B cell (primary cell): ENCODE results near the gene CDCA5. TPM values are rescaled to one million over a fixed set of nuclear protein-coding genes. Genes with fewer than 3 reads are reported as not detected.

Source experiments
- ATAC-seq: fragments of 200-7000 bp; cut with Tn5 transposase; one replicate; pipeline ENCODE4 v1.10.0; 2021; ENCODE audit warnings: low read depth, mild to moderate bottlenecking, moderate number of reproducible peaks, moderate library complexity
- CTCF ChIA-PET: fragments of 350-600 bp; sonication (Branson Sonifier 250); formaldehyde crosslinking; loops from one replicate; lab custom pipeline; 2021; ENCODE audit warnings: antibody characterized with exemption, inconsistent platforms; lab: Charles Lee
- POLR2A ChIA-PET: fragments of 350-600 bp; sonication (Branson Sonifier 250); formaldehyde crosslinking; loops from one replicate; lab custom pipeline; 2021; ENCODE audit warnings: antibody characterized with exemption; lab: Charles Lee
- DNase-seq: peaks from one replicate; pipeline ENCODE4 v3.0.0; 2013
- H2AFZ ChIP-seq: 2 replicates; pipeline ENCODE4 v1.6.1; 2012; ENCODE audit warnings: mild to moderate bottlenecking, low read depth, low read length; ENCODE audit not compliant: insufficient read depth, poor library complexity, severe bottlenecking
- H3K27ac ChIP-seq, 2 donors: 1 replicate in 1 of 2; 2 replicates in 1 of 2; pipeline ENCODE4 v1.5.1; 2012 to 2013; ENCODE audit warnings: low read length in 2 of 2, mild to moderate bottlenecking in 2 of 2, moderate library complexity in 1 of 2
- H3K27me3 ChIP-seq, 4 experiments: fragments of 200-600 bp in 1 of 4; sonication (generic) in 1 of 4; replicated peaks in 1 of 4; 1 replicate in 2 of 4; 2 replicates in 2 of 4; pipeline versions ENCODE4 v1.6.1 to v1.7.0; 2013 to 2016; ENCODE audit warnings: low read length in 3 of 4, mild to moderate bottlenecking in 2 of 4, mixed read lengths in 1 of 4, moderate library complexity in 1 of 4; ENCODE audit not compliant: insufficient read depth in 4 of 4, control insufficient read depth in 3 of 4; ENCODE audit errors: control extremely low read depth in 1 of 4
- H3K36me3 ChIP-seq, 2 experiments: replicated peaks in 1 of 2; 1 replicate in 1 of 2; 2 replicates in 1 of 2; pipeline versions ENCODE4 v1.6.1 to v1.7.1; 2013; ENCODE audit warnings: low read length in 1 of 2; ENCODE audit not compliant: insufficient read depth in 2 of 2, control insufficient read depth in 1 of 2; ENCODE audit errors: control extremely low read depth in 1 of 2, extremely low read depth in 1 of 2
- H3K4me1 ChIP-seq, 2 donors: fragments of 200-600 bp in 1 of 2; sonication (generic) in 1 of 2; 1 replicate in 1 of 2; 2 replicates in 1 of 2; pipeline versions ENCODE4 v1.5.1 to v1.6.1; 2013 to 2017; ENCODE audit warnings: low read length in 2 of 2; ENCODE audit not compliant: control insufficient read depth in 2 of 2, insufficient read depth in 2 of 2
- H3K4me2 ChIP-seq: replicated peaks from 2 replicates; pipeline ENCODE3; 2012; ENCODE audit warnings: mild to moderate bottlenecking, low read depth, low read length; ENCODE audit not compliant: poor library complexity, severe bottlenecking
- H3K4me3 ChIP-seq, 5 experiments: fragments of 200-600 bp in 1 of 5; sonication (generic) in 1 of 5; 1 replicate in 3 of 5; 2 replicates in 2 of 5; pipeline versions ENCODE4 v1.5.1 to v1.7.0; 2011 to 2016; ENCODE audit warnings: low read length in 4 of 5, mild to moderate bottlenecking in 4 of 5, low read depth in 2 of 5, control low read depth in 1 of 5, moderate library complexity in 1 of 5; ENCODE audit not compliant: insufficient read depth in 1 of 5; ENCODE audit errors: control extremely low read depth in 1 of 5, extremely low read depth in 1 of 5
- H3K79me2 ChIP-seq: fragments of 200-600 bp; sonication (generic); one replicate; pipeline ENCODE4 v1.6.0; 2016; ENCODE audit warnings: low read length; ENCODE audit not compliant: control insufficient read depth, insufficient read depth
- H3K9ac ChIP-seq: fragments of 200-600 bp; sonication (generic); 2 replicates; pipeline ENCODE4 v1.6.1; 2017; ENCODE audit warnings: mild to moderate bottlenecking, low read length, moderate library complexity
- H3K9me3 ChIP-seq, 3 donors: one replicate each; pipeline versions ENCODE4 v1.6.1 to v1.7.1; 2013; ENCODE audit warnings: low read length in 2 of 3; ENCODE audit not compliant: control insufficient read depth in 2 of 3, insufficient read depth in 1 of 3; ENCODE audit errors: control extremely low read depth in 1 of 3
- H4K20me1 ChIP-seq: 2 replicates; pipeline ENCODE4 v1.6.0; 2012; ENCODE audit warnings: mild to moderate bottlenecking, low read length; ENCODE audit not compliant: insufficient read depth, control insufficient read depth, poor library complexity, severe bottlenecking
- H3K27ac Mint-ChIP-seq: one replicate; pipeline ENCODE4 v1.8.0; 2021; ENCODE audit warnings: mixed read lengths
- H3K27me3 Mint-ChIP-seq: one replicate; pipeline ENCODE4 v1.8.0; 2021; ENCODE audit warnings: mixed read lengths
- H3K4me1 Mint-ChIP-seq: one replicate; pipeline ENCODE4 v1.8.0; 2021; ENCODE audit warnings: mixed read lengths
- H3K4me3 Mint-ChIP-seq: one replicate; pipeline ENCODE4 v1.8.0; 2021; ENCODE audit warnings: mixed read lengths
- H3K9me3 Mint-ChIP-seq: one replicate; pipeline ENCODE4 v1.8.0; 2022; ENCODE audit warnings: mixed read lengths; ENCODE audit not compliant: insufficient read depth
- CTCF ChIP-seq: fragments of 200-600 bp; IDR thresholded peaks from one replicate; pipeline ENCODE4 v1.8.0; 2022; ENCODE audit warnings: antibody characterized with exemption, mild to moderate bottlenecking
- EZH2 ChIP-seq: IDR thresholded peaks from 2 replicates; pipeline ENCODE4 v1.6.1; 2012; ENCODE audit warnings: borderline replicate concordance, low read depth, mild to moderate bottlenecking, moderate library complexity, low read length; ENCODE audit not compliant: insufficient read depth, poor library complexity, severe bottlenecking
- WGBS: methylation state at CpG from one replicate; pipeline ENCODE4 v1.1.5; 2013; ENCODE audit warnings: missing lambda C conversion rate; ENCODE audit not compliant: insufficient coverage; 5-methylcytosine and 5-hydroxymethylcytosine counted together
- intact Hi-C: fragments of 100-400 bp; cut with micrococcal nuclease; formaldehyde crosslinking; loops from one replicate; pipeline ENCODE4 v1.10.0; 2022
- polyA plus RNA-seq: library from polyadenylated mRNA; depleted of rRNA; stranded (reverse); fragments of >200 nt; gene quantifications from 2 replicates; pipeline ENCODE4 v1.2.3, GENCODE V29; 2012
- total RNA-seq, 2 donors: library from RNA; stranded (reverse); fragments of 120-200 nt in 1 of 2; gene quantifications; 1 replicate in 1 of 2; 2 replicates in 1 of 2; pipeline versions ENCODE4 v1.2.3 to v1.2.4, GENCODE V29; 2013 to 2022

CDCA5 gene
- total and polyA plus RNA-seq, 2 donors (not counting 1 experiment from before 2014, with no cell fraction given) = 1.1 to 1.4 TPM

- no peaks in the 10 kb centered on the region for H4K20me1 ChIP-seq
- no peaks in the 10 kb centered on the region for H3K79me2 ChIP-seq
- no peak overlapping the region for H3K4me3 ChIP-seq
- no peak for DNase-seq
- H3K4me1 ChIP-seq = peaks cover 0 to under 1% of the 10 kb centered on the region in 2 donors
- ChIA-PET POLR2A (no interaction called here), CTCF (interaction anchor here (1.1 kb wide), 1 partner anchor 19 kb away, joined by 3 read pairs; no protein-coding TSS in a partner anchor)
- H3K27ac Mint-ChIP-seq = no peak overlapping the region
- ATAC-seq = no peak
- no peaks in the 10 kb centered on the region for H3K9me3 Mint-ChIP-seq
- TF ChIP-seq CTCF (no peak), EZH2 (no peak)
- H3K27ac ChIP-seq = no peak overlapping the region
- H3K27me3 ChIP-seq = peaks cover 0 to 2% (median 1%) of the 10 kb centered on the region in 4 experiments
- no peak overlapping the region for H3K4me3 Mint-ChIP-seq
- no peaks in the 10 kb centered on the region for H3K27me3 Mint-ChIP-seq
- peaks cover 2% of the 10 kb centered on the region for H3K4me1 Mint-ChIP-seq
- 63% methylated on average over 3 of the region's 3 CpGs for WGBS
- intact Hi-C loops = no loop called here
- no peaks in the 10 kb centered on the region for H3K36me3 ChIP-seq
- no peak overlapping the region for H3K4me2 ChIP-seq
- no peak overlapping the region for H2AFZ ChIP-seq
- no peak overlapping the region for H3K9ac ChIP-seq
- H3K9me3 ChIP-seq = peaks cover 0 to 3% (median 0%) of the 10 kb centered on the region in 3 donors
These were observed 24.3 kb downstream of the CDCA5 start for GRCh38 chr11:65059523-65059922.

GRCh38 chr11:65058419-65059054 is 25.3 kb downstream of the CDCA5 start, which contains the start of gene NAALADL1:
NAALADL1 (minus strand) TSS chr11:65058553; CDS start chr11:65058521, 32 bp downstream.
- H3K27ac Mint-ChIP-seq = no peak within 1 kb of the TSS
- ChIA-PET CTCF (no interaction called here), POLR2A (no interaction called here)

More at GRCh38 chr11:65058419-65059054, 25.3 kb downstream of the CDCA5 start, which contains the start of gene NAALADL1:
- no peaks in the 10 kb centered on the region for H3K36me3 ChIP-seq
- H3K79me2 ChIP-seq = no peaks in the 10 kb centered on the region
- no peak within 1 kb of the TSS for H3K4me3 ChIP-seq
- H4K20me1 ChIP-seq = no peaks in the 10 kb centered on the region
- intact Hi-C loops = no loop called here
- Mint-ChIP-seq H3K9me3 (no peaks in the 10 kb centered on the region), H3K4me3 (no peak within 1 kb of the TSS), H3K4me1 (peaks cover 12% of the 10 kb centered on the region), H3K27me3 (no peaks in the 10 kb centered on the region)
- no peak for TF ChIP-seq EZH2
- H2AFZ ChIP-seq = no peak within 1 kb of the TSS
- no peak within 1 kb of the TSS for H3K9ac ChIP-seq
- peaks cover 0 to 3% (median 0%) of the 10 kb centered on the region in 3 donors for H3K9me3 ChIP-seq
- over 99% methylated on average over 6 of the region's 8 CpGs for WGBS
- H3K27ac ChIP-seq = no peak within 1 kb of the TSS
- H3K27me3 ChIP-seq = peaks cover 0 to 2% (median 1%) of the 10 kb centered on the region in 4 experiments
- ATAC-seq (no peak), DNase-seq (no peak)
- H3K4me1 ChIP-seq = peaks cover 9 to 10% of the 10 kb centered on the region in 2 donors
- H3K4me2 ChIP-seq = no peak within 1 kb of the TSS
